Stimulated activated CD8-positive, alpha-beta memory T cell treated with anti-CD3 and anti-CD28 coated beads, Interleukin-2, amount 100 ng/mL, for 1 hour (primary cell): ENCODE measurements around the gene SLC1A7.

Experiments used
- DNase-seq, 2 donors: peaks; one replicate each; pipeline ENCODE4 v3.0.0-alpha.2; 2020; ENCODE audit warnings: low read depth in 2 of 2

Gene SLC1A7

DNA sequence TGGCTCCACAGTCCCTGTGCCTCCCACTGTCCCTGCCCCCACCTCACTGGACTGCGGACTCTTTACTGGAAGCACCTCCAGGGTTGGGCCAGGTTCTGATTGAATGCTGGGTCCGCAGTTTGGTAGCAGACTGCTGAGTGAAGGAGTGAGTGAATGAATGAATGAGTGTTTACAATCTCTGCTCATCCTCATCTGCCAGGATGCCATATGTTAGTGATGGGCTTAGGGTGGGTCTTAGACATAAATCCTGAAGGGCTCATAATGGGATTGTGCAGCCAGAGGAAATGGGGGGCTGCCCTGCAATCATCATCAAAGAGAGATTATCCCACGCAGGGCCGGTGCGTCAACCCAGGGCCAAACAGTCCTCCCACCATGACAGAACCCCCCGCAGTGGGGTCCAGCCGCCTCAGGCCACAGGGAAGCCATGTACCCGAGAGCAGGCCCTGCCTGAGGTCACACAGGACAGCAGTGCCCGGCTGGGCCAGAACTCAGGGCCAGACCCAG, 26.1 kb downstream of the SLC1A7 start:
- no peak for DNase-seq

DNA sequence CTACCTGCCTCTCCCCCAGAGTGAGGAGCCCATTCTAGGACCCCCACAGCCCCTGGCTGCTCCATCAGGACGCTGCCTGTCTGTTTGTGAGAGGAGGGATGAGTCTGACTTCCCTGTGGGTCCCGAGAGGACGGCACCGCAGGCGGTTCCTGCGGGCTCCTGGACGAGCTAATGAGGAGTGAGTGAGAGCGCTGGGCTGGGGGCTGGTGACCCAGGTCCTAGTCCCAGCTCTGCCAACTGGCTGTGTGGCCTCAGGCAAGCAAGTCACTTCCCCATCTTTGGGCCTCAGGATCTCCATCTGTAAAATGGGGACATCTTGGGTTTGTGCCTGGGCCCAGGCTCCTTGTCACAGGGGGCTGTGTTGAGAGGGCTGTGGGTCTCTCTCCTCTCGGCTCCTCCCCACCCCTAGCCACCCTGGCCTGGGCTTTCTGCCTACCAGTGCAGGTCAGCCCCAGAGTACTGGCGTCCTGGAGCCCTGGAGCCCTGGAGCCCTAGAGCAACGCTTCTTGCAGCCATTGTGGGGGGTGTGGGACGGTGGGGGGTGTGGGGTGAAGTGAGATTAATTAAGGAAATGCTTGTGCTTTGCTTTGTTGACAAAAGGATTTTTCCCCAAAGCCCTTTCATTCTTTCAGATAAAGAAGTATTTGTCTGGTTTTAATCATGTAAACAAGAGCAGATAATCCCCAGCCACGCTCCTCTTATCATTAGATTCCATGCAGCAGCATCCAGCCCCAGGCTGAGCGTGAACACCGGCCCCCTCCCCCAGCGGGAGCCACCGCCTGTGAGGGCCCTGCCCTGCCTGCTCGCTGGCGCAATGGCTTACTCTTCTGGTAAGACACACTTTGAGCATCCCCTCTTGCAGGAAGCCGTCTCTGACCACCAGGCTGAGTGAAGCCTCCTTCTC, 26.8 kb downstream of the SLC1A7 start:
- DNase-seq: no peak

DNA sequence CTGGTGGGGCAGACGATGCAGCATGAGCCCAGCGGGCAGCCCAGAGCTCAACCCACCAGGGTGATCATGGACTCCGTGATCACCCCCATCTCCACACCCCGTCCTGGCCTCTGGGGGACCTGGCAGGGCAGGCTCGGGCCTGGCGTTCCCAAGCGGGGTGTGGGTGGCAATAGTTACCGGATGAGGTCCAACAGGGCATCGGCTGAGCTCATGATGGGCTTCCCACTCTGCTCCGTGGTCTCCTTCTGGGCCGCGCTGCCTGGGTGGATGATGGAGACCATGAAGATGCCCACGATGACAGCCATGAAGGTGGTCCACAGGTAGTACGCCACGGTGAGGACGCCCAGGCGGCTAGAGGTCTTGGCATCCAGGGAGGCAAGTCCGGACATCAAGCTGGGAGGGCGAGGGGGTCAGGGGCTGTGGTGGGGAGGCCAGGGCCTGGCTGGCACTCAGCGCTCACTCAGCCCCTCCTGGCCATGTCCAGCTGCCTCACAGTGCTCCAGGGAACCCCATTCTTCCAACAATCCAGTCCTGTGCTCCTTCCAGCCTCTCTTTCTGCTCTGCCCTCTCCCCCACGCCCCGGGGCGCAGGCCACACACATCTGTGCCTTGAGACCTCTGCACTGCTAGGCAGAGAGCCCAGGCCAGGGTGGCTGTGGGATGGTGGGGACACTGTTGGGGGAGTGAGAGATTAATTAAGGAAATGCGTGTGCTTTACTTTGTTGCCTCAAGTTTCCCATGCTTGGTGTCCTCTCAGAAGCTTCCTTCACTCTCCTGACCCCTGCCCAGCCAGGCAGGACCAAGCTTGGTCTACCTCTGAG, 27.6 kb downstream of the SLC1A7 start:
- no peak for DNase-seq

DNA sequence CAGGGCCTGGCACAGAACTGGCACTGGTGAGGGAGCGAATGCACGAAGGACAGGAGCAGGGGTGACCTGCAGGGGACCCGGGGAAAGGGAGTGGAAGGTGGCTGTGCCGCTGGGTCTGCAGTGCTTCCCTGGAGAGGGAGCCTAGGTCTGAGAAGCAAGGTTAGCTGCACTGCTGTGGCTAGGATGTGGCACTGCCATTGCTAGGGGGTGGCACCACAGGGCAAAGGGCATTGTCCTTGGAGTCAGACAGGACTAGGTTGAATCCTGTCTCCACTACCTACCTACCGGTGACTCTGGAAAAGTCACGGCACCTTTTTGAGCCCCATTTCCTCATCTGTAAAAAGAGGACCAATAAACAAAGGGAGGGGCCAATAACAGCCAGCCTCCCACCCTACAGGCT, 28.3 kb downstream of the SLC1A7 start:
- no peak for DNase-seq

DNA sequence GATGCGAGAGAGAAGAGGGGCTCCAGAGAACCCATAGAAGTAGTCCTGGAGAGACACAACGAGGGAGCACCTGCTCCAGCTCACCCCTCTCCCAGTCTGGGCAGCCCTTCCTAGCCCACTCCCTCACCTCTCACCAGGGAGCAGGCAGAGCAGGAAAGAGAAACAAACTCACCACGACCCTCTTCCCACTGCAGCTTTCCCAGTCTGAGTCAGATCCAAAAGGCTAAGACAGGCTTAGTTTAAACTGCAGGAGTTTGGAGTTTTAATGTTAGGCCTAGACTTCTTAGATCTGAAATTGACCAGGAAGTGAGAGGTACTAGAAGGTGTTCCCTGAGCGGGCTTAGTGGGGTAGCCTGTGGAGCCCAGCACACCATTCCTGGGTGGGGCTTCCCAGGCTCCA, 29.6 kb downstream of the SLC1A7 start:
- DNase-seq: no peak

DNA sequence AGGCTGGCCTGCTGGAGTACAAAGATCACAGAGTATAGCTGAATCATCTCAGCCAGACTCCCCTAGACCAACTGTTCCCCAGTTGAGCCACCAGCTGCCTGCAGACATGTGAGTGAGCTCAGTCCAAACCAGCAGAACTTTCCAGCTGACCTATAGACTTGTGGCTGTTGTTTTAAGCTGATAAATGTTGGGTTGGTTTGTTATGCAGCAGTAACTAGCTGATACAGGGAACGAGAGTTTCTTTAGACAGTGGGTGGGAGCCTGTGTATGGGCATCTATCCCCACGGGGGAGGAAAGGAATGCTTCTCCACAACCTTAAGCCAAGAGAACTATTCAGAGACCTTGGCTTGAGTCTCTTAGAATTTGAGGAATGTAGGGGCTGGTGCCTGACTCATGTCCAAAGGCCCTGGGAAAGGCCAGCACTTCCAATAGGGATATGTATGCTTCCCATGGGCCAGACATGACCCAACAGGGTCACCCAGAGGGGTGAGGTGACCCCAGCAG, 30.1 kb downstream of the SLC1A7 start:
- no peak for DNase-seq

DNA sequence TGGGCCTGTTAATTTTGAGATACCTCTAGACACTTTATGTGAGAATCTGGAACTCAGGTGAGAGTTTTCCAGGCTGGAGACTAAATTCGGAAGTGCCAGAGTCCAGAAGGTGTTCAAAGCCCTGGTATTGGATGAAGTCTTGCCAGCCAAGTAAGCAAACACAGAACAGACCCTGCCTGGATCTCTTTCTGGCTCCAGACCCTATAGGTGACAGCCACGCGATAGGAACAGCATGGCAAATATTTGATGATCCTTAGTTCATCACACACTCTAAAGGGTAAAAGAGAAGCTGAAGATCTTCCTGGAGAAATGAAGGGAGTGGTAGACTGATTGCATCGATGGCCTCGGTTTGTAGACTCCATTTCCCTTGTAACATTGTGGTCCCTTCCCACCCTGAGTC, 30.7 kb downstream of the SLC1A7 start:
- no peak for DNase-seq

DNA sequence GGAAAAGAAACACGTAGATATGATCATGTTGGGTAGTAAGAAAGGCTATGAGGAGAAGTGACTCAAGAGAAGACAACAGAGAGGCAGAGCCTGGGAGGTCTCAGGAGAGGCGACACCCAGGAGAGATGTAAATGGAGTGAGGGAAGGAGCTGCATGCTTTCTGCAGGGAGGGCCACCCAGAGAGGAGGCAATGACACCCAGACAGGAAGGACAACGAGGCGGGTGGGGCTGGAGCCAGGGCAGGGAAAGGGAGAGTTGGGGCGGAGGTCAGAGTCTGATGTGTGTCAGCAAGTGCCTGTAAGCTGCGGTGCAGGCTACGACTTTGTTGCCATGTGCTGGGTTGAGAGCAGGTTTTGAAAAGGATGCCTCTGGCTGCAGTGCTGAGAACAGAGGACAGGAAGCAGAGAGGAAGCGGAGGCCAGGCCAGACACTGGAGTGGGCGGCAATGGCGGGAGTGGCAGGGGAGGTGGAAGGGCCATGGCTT, 31.3 kb downstream of the SLC1A7 start:
- no peak for DNase-seq

DNA sequence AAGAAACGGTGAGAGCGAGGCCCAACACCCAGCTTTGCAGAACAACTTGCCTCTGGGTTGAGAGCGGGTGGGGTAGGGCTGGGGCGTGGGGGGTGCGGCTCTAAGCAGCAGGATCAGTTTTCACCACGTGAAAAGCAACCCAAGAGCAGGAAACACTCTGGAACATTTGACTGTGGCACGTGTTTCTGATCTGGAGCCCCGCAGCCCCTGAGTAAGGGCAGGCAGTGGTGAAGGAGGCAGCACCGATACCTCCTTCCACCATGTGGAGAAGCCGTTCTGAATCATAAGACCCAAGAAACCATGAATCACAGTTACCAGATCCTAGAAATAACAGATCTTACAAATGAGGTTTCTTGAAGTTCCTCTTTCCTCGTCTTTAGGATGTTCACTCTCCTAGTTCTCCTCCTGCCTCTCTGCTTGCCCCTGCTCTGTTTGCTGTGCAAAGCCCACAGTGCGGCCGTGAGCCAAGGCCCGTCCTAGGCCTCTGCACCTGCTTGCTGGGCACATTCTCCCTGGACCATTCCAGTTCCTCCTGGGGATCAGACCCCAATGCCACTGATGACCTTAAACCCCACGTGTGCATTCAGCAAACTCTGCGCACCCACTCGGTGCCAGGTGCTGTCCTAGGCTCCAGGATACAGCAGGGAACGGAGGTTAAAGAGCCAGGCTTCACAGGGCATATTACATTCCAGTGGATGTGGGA, 31.9 kb downstream of the SLC1A7 start:
- no peak for DNase-seq

DNA sequence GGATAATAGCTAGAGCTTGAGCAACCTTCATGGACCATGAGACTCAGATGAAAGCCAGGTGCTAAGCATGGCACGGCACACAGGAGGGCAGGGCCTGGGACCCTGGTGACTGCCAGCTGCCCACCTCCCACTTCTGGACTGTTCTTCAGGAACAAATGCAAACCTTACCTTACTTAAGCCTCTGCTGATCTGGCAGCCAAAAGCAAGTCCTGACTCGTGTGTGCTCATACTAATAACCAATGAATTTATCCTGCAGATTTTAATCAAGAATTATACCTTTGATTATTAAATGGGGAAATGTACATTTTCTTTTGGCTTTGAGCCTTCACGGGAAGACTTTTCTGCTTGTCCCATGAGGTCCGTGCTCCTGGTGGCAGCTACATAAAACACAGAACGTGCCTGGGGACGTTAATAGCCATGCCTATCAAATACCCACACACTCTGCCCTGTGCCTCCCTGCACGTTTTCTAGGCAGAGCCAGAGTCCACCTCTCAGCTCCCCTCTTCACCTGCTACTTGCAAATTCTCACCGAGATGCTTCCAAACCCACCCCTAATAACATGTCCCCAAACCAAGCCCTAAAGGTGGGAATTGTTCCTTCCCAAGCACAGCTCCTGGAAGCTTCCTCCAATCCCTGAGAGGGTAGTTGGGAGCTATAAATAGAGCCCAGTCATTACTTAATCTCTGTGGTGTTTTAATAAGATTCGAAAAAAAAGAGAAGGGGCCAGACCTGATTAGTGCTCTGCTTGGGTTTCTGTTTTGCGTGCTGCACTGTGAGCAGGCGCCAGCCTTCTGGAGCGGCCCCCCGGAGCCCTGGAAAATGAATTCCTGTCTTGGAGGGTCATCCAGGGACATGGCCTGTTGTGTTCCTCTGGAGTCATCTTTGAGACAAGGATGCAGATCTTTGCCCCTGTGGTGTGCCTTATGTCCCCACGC, 33.5 kb downstream of the SLC1A7 start:
- DNase-seq: no peak

DNA sequence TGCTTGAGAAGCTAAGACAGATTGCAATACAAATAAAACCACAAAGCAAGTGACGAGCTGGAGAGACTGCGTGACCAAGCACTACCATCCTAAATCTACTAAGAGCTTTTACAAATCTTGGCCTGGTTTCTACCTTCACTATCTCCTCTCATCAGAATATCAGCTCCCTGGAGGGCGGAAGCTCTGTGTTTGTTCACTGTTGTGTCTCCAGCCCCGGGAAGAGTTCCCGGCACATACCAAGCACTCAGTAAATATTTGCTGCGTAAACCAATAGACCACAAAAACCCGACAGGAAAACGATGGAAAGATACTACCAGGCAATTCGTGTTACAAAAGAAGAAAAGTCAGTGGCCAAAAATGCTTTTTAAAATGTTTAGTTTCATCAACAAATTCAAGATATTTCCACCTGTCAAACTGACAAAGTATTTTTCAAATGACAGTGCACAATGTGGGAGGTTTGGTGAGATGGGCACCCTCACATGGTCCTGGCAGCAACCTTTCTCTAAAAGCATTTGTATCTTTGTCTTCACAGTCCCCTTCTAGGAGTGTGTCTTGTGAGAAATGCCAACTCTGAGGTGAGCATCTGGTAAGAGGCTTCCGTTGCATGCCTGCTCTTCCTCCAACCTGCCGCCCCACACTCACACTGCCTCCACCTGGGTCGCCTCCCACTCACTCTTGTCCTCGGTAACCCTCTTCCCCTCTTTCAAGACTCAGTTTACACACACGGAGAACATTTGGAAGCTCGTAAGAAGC, 34.7 kb downstream of the SLC1A7 start:
- no peak for DNase-seq

DNA sequence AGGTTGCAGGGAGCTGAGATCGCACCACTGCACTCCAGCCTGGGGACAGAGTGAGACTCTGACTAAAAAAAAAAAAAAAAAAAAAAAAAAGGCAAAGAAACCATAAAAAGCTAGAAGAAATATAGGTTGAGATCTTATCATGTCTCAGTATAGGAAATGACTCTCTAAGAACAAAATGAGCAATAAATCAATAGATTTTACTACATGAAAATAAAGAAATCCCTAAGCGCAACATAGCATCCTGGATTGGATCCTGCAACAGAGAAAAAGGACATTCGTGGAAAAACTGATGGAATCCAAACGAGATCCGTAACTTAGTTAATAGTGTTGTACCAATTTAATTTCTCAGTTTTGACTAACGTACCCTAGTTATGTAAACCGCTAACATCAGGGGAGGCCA, 35.3 kb downstream of the SLC1A7 start:
- no peak for DNase-seq

DNA sequence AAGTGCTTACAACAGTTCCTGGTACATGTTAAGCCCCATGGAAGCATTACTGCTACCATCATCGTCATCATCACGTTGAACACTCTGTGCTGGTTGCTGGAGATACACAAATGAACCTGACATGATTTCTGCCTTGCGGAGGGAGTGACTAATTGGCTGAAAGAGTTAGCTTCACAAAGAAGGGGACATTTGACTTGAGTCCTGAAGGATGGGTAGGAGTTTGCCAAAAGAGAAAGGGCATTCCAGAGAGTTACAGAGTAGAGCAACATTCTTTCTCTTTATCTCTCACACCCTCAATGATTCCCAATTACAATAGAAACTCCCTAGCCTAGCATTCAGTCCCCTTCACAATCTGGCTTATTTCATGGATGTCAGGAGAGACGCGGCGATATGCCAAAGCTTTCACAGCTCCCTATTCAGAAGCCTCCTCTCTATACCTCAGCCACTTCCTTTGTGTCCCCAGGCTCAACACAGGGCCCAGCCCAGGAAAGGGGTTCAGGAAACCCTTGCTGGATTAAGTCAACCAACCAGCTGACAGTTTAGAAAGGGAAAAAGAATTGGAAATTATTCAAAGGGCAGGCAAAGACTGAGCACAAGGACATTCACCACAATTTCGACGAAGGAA, 38.0 kb downstream of the SLC1A7 start:
- DNase-seq: no peak

DNA sequence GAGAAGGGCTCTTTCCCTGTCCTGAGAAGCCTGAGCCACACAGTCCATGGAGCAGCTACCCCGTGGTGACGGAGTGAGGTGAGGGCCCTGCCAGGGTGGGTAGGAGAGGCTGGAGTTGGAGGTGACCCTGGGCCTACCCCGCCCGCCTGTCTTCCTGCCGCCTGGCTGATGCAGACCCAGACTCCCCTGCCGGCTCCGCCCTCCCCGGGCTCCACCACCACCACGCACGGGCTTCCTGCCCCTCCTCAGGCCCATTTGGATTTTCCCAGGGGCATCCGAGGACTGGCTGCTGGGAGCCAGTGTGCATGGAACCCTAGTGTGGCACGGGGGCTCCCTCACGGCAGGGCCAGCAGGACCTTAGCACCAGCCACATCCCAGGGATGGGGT, 47.9 kb downstream of the SLC1A7 start:
- DNase-seq: no peak

DNA sequence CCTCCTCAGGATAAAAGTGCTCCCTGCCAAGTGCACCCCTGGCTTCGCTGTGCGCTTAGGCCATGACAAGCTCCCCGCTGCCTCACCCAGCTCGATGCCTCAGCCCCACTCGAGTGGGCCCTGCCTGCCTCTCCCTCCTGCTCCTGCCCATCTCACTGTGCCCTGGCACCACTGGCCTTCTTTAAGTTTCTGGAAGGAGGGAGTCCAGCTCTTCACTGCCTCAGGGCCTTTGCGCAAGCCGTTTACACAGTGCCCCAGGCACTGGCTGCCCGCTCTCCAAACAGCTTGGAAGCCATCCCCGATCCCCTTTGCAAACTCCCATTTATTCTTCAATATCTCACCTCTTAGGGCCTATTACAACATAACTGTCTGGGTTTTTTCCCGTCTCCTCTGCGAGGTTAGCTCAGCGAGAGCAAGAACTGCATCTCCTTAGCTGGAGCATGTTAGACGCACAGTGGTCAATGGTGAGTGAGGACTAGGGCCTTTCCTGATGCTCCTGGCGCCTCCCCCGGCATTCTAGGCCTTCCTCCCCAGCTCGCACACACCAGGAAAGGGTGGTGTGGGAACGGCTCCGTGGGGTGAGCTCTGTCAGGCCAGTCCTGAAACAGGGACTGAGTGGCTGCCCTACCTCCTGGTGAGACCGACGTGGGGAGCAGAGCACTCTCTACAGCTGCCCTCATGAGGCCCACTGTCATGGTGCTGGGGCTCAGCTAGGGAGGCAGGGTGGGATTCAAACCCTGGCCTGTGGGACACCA, 48.5 kb downstream of the SLC1A7 start:
- DNase-seq: no peak

DNA sequence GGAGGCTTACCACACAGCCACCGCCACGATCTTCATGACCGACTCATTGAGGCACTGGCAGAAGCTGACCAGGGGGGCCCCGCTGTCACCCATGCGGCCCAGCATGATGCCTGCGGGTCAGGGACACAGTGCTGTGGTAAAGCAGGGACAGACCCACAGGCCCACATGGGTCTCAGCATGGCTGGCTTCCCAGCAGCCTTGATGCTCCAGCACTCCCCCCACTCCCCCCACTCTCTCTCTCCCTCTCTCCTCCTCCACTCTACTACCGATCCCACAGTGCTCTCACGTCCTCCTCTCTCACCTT, 49.0 kb downstream of the SLC1A7 start:
- no peak for DNase-seq

DNA sequence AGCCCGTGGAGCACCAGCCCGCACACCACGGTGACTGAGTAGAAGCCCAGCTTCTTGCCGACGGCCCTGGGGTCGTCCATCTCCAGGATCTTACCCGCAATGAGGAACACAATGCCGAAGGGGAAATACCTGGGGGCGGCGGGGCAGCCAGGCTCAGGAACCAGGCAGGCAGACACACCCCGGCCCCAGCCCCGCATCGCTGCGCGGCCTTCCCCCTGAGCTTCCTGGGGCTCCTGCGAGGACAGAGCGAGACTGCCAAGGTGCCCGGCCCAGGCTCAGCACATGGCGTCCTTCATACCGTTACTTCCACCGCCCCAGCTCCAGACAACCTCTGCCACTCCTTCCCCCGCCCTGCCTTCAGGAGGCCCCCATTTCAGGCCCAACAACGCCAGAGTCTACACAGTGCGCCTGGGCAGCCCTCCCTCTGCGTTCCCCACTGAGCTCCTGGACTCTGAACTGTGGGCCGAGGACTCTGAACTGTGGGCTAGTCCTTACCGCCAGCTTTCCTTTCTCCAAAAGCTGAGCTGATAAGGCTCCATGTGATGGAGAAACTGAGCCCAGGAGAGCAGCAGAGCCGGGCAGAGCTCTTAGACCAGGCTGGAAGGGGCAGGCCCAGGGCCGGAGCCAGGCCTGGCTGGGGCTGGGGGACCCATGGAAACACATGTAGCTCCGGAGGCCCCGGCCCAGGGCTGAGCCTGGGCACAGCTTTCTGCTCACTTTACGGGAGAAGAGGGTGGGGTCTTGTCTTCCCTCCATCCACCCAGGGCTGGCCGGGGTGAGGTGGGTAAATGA, 49.6 kb downstream of the SLC1A7 start:
- DNase-seq: no peak
